ENCODE measurements around the gene IL17RB. TPM values are rescaled to one million over a fixed set of nuclear protein-coding genes. Genes with fewer than 3 reads are reported as not detected.

Gene IL17RB
- total RNA-seq, 1 experiment from 2014 or later = not detected

DNA sequence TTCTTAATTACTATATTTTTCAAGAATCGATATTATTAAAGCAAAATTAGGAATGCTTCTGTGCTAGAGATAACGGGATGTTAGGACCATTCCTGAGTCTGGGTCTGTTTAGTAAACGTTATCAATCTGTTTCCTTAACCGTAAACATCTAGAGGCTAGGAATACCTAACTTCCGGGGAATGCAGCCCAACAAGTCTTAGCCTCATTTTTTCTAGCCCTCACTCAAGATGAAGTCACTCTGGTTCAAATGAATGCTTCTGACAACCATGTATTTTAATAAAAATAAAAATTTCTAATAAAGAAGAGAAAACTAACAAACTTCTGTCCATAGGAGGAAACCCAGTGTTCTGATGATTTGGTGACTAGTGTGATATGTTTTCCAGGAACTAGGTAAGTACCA is 56.3 kb downstream of the IL17RB start:
- DNase-seq (ENCODE audit: low read depth) = no peak

DNA sequence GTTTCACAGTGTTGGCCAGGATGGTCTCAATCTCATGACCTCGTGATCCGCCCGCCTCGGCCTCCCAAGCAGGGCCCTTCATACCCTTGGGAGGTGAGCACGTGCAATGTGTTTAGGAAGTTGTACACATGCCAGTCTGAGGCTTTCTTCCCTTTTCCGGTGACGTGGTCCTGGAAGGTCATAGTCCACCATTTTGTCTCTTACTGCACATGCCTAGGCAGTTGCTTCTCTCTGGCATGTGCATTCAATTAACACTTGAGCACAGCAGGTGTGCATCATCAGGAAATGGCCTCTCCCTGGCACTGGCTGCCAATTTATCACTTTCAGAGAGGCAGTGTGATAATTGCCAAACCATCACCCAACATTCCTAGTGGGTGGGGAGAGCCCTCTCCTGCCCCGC is 67.0 kb downstream of the IL17RB start:
- no peak for DNase-seq (ENCODE audit: low read depth)

Small RNA genes lying within 50 kb of the gene (small RNA-seq; reads per million reads assigned to genes)
- not detected for gene AC012467.1

Other genes starting within 250 kb of the IL17RB start
- gene CHDH, start 149 bp upstream of the IL17RB start, total RNA-seq (2014; rRNA removed; shearing (Covaris generic)) = not detected in 2 replicates
- gene ACTR8, start 35.6 kb downstream of the IL17RB start, total RNA-seq (2014; rRNA removed; shearing (Covaris generic)) = 20.7 and 26.4 TPM in 2 replicates
- 42.6 and 44.3 TPM in 2 replicates for gene SELENOK, start 45.3 kb downstream of the IL17RB start, total RNA-seq (2014; rRNA removed; shearing (Covaris generic))